Spleen (tissue), 7 donors: ENCODE measurements around the gene HBZ.
A peak's percentile ranks its signal among the peaks of the same experiment; 100 is the strongest.

Experiments used
- CTCF ChIP-seq, 11 experiments: fragments of 200-600 bp in 7 of 11; fragments of 450-650 bp in 4 of 11; sonication (generic) in 4 of 11; IDR thresholded peaks in 8 of 11; conservative IDR thresholded peaks in 3 of 11; 1 replicate in 7 of 11; 2 replicates in 4 of 11; pipeline versions ENCODE4 v1.4.0 to v1.8.0; 2016 to 2021; ENCODE audit warnings: antibody characterized with exemption in 11 of 11, inconsistent platforms in 4 of 11, mild to moderate bottlenecking in 1 of 11
- POLR2AphosphoS5 ChIP-seq, 3 donors: sonication (generic); formaldehyde crosslinking; IDR thresholded peaks; one replicate each; pipeline ENCODE4 v1.5.1; 2017; ENCODE audit warnings: antibody characterized with exemption in 3 of 3
- donor health status: DM: no; HTN: no; CAD: no; lungs with moderate emphysema.
- donor health status: DM: no; HTN: no; CAD: no.
- donor health status: DM: no; HTN: no; CAD: no.

- TF ChIP-seq CTCF (IDR thresholded peaks at IDR 0.05 in 8 of 11, conservative IDR thresholded peaks at IDR 0.05 in 3 of 11) (no peak), POLR2AphosphoS5 (IDR thresholded peaks at IDR 0.05) (peak in 2 of 3 donors; percentile 49 to 63)
These were observed 32.8 kb downstream of the HBZ start for GRCh38 chr16:185213-185612.
